Left renal cortex interstitium (tissue), 4 donors: Measurements from ENCODE around the gene OGFOD3. TPM values are rescaled to one million over a fixed set of nuclear protein-coding genes. Genes with fewer than 3 reads are reported as not detected.
"Not testable (repeated sequence)": the region's sequence is repeated elsewhere in the genome, so short reads cannot be mapped to it uniquely, and the experiment has no call there.

Experiments used
- DNase-seq, 4 donors: peaks; one replicate each; pipeline ENCODE4 v3.0.0-alpha.2; 2013; ENCODE audit warnings: low read depth in 4 of 4, low spot score in 2 of 4, missing footprints in 1 of 4
- polyA plus RNA-seq, 4 donors: library from polyadenylated mRNA; unstranded; fragments of 120-200 nt; gene quantifications; one replicate each; pipeline ENCODE4 v1.2.1, GENCODE V29; 2013; ENCODE audit not compliant: insufficient read length in 4 of 4

OGFOD3 gene
- polyA plus RNA-seq = 10 to 100 TPM; 25.0 to 28.6 (median 26.5) TPM

GRCh38 chr17:82418001-82418986 is at the start of gene OGFOD3, which contains the start of gene HEXD:
Gene OGFOD3, minus strand, starts transcription at chr17:82418586. Its CDS starts 101 bp downstream, at chr17:82418485.
Gene HEXD, plus strand, starts transcription at chr17:82418347. Its CDS starts 1,453 bp downstream, at chr17:82419800.
- DNase-seq = peak; percentile 71 to 78 (median 75)

GRCh38 chr17:82465023-82465603 is 46.7 kb upstream of the OGFOD3 start:
- no peak for DNase-seq

GRCh38 chr17:82464567-82464929 is 46.2 kb upstream of the OGFOD3 start:
- no peak for DNase-seq

DNA sequence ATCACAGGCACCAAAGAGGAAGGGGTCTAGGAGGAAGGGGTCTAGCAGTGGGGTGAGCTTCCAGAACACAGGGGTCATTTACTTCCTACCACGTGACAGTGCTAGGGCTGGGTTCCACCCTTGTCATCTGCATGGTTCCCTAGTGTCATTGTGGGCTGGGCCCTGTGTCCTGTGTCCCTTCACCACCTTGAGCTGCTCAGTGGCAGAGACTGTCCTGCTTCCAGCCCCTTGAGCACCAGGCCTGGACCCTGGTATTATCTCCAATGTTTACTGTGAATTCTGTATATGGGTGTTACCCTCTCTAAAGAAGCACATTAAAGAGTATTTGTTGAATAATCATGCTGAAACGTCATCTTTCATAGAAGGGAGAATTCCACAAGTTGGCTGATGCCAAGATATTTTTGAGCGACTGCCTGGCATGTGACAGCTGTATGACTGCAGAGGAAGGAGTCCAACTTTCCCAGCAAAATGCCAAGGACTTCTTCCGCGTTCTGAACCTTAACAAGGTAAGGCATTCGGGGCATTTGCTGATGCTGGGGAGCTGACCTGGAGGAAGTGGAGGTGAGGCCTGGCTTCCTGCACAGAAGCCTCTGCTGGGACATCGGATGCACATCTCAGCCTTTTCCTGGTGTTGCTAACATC is 45.7 kb upstream of the OGFOD3 start:
- no peak for DNase-seq

DNA sequence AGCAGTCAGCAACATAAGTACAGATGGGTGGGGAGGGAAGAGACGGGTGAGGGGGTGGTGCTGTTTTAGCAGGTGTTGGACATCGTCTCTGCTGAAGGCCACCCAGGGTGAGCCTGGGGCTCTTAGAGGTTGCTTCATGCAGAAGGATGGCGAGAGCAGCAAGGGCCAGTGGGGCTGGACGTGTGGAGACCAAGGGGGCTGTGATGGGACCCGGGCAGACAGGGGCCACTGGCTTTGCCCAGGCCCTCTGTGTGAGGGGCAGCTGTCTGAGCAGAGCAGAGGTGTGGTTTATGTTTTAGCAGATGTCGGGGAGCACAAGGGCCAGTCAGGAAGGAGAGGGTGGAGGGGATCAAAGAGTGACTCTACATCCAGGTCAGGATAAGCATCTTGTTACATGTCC is 45.0 kb upstream of the OGFOD3 start:
- no peak for DNase-seq

GRCh38 chr17:82461827-82462524 is 43.6 kb upstream of the OGFOD3 start:
- no peak for DNase-seq

DNA sequence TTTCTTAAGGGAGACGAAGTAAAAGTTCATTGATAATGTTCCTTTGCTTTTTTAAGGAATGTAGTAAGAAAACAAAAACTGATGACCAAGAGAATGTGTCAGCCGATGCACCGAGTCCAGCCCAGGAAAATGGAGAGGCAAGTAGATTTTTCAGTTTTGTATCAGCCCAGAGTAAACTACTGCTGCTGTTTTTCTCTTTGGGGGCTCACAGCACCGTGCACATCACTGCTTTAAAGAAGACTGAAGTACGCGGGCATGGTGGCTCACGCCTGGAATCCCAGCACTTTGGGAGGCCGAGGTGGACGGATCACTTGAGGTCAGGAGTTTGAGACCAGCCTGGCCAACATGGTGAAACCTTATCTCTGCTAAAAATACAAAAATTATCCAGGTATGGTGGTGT is 41.5 kb upstream of the OGFOD3 start:
- DNase-seq = not testable (repeated sequence)

DNA sequence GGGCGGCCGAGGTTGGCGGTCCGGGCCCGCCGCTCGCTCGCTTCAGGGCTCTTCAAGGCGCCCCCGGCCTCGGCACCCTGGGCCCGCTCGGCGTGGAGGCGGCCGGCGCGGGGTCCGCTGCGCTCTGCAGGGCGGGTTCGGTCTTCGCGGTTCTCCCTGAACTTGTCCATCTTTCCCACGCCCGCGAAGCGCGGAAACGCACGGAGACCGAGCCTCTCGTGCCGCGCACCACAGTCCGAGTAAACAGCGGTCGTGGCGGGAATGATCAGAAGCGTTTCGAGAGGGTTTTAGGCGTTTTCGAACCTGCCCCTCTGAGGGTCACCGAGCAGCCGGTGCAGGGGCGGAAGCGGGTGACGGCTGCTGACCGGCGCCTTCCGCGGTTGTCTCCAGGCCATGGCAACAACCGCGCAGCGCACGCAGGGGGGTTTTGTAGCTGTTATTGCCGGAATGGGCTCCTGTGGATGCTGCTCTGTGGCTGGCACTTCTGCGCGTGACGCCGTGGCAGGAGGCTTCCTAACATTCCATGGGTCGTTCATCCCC is 40.6 kb upstream of the OGFOD3 start:
- DNase-seq = no peak

DNA sequence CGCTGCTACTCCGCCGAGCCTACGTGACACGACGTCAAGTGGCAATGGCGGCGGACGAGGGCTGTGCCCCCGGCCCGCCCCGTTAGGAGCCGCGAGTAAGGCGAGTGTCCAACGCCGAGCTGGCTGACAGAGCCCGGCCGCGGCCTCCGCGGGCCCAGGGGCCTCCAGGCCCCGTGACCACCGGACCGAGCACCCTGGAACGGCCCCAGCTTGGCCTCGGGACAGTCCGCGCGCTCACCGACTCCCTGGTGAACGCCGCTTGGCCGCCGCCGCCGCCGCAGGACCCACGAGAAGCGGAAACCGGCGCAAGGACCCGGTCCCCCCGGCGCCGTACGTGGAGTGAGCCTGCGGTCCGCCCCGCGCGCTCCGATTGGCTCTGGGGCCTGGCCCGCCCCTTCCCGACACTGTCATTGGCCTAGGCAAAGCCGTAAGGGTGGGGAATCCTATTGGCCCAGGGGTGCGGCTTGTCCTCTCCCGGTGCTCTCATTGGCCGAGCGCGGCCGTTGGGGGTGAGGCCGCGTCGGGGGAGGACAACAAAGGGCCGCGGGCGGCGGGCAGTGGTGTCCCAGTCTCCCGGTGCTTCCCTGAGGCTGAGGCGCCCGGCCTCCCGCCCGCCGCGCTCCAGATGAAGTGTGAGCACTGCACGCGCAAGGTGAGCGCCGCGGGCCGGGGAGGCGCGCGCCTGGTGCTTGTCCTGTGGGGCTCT is 39.9 kb upstream of the OGFOD3 start, which contains the start of gene NARF:
NARF (plus strand) TSS at position 563 of the 706 bp plus-strand sequence; CDS start at position 626, 63 bp downstream.
- DNase-seq = peak; percentile 83 to 94 (median 92)

- DNase-seq = no peak
Observed at GRCh38 chr17:82457929-82458178, 39.5 kb upstream of the OGFOD3 start.

- no peak for DNase-seq
Observed at GRCh38 chr17:82457073-82457928, 38.9 kb upstream of the OGFOD3 start.

DNA sequence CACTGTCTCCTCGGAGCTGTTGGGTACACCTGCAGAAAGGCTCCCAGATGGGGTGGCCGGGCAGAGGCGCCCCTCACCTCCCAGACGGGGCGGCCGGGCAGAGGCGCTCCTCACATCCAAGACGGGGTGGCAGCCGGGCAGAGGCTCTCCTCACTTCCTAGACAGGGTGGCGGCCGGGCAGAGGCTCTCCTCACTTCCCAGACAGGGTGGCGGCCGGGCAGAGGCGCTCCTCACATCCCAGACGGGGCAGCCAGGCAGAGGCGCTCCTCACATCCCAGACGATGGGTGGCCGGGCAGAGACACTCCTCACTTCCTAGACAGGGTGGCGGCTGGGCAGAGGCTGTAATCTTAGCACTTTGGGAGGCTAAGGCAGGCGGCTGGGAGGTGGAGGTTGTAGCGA is 35.3 kb upstream of the OGFOD3 start:
- not testable (repeated sequence) for DNase-seq

DNA sequence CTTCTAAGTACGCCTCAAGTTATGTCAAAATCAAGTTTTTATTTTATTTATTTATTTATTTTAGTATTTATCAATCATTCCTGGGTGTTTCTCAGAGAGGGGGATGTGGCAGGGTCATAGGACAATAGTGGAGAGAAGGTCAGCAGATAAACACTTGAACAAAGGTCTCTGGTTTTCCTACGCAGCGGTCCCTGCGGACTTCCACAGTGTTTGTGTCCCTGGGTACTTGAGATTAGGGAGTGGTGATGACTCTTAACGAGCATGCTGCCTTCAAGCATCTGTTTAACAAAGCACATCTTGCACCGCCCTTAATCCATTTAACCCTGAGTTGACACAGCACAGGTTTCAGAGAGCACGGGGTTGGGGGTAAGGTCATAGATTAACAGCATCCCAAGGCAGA is 34.8 kb upstream of the OGFOD3 start:
- not testable (repeated sequence) for DNase-seq

DNA sequence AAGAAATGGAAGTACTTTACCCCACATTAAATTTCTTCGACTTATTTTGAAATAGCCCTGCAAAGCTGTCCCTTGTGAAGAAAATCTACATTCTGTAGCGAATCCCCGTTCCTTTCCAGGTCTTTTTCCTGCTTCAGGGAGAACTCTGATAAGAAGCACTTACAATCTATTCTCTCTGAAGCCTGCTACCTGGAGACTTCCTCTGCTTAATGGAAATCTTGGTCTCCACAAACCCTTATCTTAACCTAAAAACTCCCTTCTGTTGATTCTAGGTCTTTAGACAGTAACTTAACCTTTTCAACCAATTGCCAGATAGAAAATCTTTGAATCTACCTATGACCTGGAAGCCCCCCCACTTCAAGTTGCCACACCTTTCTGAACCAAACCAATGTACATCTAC is 33.8 kb upstream of the OGFOD3 start:
- no peak for DNase-seq

DNA sequence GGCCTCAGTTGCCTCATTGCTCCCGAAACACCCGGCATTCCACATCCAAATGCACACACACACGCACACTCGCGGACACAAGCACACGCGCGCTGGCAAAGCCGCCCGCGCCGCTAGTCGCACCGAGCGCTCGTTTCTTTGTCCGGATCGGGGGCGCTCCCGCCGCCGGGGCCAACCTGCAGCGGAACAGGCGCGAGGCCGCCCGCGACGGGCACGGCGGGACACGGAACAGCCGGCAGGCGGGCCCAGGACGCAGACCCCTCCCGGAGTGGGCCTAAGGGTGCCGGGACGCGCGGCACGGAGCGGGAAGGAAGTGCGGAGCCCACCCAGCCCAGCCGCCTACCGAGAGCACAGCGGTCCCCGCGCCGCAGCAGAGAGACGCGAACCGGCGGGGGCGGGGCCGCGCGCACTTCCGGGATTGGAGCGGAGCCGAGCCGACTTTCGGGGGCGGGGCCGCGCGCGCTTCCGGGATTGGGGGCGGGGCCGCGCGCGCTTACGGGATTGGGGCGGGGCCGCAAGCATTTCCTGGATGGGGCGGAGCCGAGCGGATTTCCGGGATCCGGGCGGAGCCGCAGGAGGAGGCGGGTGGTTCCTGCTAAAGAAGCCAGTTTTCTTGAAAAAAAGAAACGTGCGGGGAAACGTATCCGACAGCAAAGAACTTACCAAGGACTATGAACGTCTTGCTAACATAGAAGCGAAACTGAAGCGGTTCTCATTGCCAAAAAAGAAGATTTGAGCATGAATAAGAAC is 32.1 kb upstream of the OGFOD3 start, which contains the start of gene CYBC1:
CYBC1 (minus strand) TSS at position 396 of the 750 bp plus-strand sequence. CDS start 1,498 bp downstream, outside the sequence.
- peak in 3 of 4 donors; percentile 81 to 83 (median 82) for DNase-seq

GRCh38 chr17:82449883-82450356 is 31.5 kb upstream of the OGFOD3 start:
- no peak for DNase-seq

DNA sequence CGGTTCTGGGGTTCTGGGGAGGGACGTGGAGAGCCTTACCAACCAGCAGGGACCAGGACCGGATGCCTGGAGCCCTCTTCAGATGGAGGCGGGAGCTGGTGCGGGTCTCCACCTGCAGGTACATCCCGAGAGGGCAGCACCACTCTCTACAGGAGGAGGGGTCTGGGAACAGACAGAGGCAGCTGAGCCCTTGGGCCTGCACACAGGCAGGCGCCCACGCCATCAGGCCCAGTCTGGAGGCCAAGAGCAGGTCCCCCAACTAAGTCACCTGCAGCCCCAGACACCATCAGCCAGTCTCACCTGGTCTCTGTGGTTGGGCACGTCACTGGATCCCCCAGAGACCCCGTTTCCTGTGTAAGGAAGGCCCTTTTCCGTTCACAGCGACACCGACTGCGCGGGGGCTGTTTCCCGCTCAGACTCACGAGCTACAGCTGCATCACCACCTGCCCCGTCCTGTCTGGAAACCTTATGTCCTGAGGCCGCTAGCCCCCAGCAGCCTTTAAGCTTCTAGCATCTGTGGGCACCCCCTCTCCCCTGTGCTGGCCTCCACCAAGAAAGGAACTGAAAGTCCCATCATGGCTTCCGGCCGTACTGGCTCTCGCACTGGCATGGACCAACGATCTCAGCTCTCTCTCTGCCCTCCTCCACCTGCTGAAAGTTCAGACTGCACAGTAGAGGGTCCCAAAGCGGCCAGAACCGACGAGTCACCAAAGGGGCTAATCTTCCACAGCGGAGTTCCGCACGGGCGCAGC is 30.9 kb upstream of the OGFOD3 start:
- DNase-seq = no peak
